Esophagus squamous epithelium (tissue), 5 donors: ENCODE data around the gene FAM107B. TPM values are rescaled to one million over a fixed set of nuclear protein-coding genes. Genes with fewer than 3 reads are reported as not detected.

Source experiments
- DNase-seq: peaks from one replicate; lab custom pipeline; 2025; lab: John Stamatoyannopoulos, UW
- H3K27ac ChIP-seq, 4 donors: fragments of 200-600 bp; sonication (generic); one replicate each; pipeline ENCODE4 v1.5.1; 2016 to 2019; ENCODE audit warnings: mild to moderate bottlenecking in 1 of 4
- H3K27me3 ChIP-seq, 4 donors: fragments of 200-600 bp; sonication (generic); 1 replicate in 3 of 4; 2 replicates in 1 of 4; pipeline versions ENCODE4 v1.5.1 to v1.6.0; 2017 to 2021; ENCODE audit warnings: antibody characterized with exemption in 1 of 4
- H3K36me3 ChIP-seq, 3 donors: fragments of 200-600 bp; sonication (generic); one replicate each; pipeline ENCODE4 v1.5.1; 2016 to 2019
- H3K4me1 ChIP-seq, 3 donors: fragments of 200-600 bp; sonication (generic); one replicate each; pipeline ENCODE4 v1.5.1; 2017 to 2019
- H3K4me3 ChIP-seq, 4 donors: fragments of 200-600 bp; sonication (generic); 1 replicate in 3 of 4; 2 replicates in 1 of 4; pipeline ENCODE4 v1.5.1; 2016 to 2019; ENCODE audit warnings: mild to moderate bottlenecking in 2 of 4, moderate library complexity in 1 of 4
- H3K9me3 ChIP-seq, 3 donors: fragments of 200-600 bp; sonication (generic); one replicate each; pipeline ENCODE4 v1.5.1; 2016 to 2019
- CTCF ChIP-seq, 6 experiments: fragments of 450-650 bp in 4 of 6; fragments of 200-600 bp in 2 of 6; sonication (generic) in 2 of 6; IDR thresholded peaks; one replicate each; pipeline ENCODE4 v1.5.1; 2016 to 2019; ENCODE audit warnings: antibody characterized with exemption in 6 of 6, mild to moderate bottlenecking in 4 of 6, moderate library complexity in 4 of 6
- POLR2A ChIP-seq, 4 donors: fragments of 450-650 bp; IDR thresholded peaks; one replicate each; pipeline ENCODE4 v1.6.1; 2017; ENCODE audit warnings: antibody characterized with exemption in 4 of 4, mild to moderate bottlenecking in 4 of 4, moderate library complexity in 3 of 4
- WGBS, 2 donors: methylation state at CpG; one replicate each; pipeline ENCODE4 v1.1.5; 2018; 5-methylcytosine and 5-hydroxymethylcytosine counted together
- intact Hi-C: fragments of 100-400 bp; cut with DNase I; formaldehyde crosslinking; loops from one replicate; pipeline ENCODE4 v1.15.0; 2022
- total RNA-seq, 4 donors: library from RNA; depleted of rRNA; stranded (reverse); fragments of >200 nt; gene quantifications; one replicate each; pipeline ENCODE4 v1.1.0, GENCODE V29; 2016
- donor health status: DM: yes; HTN: yes; CAD: no.

The FAM107B gene
- total RNA-seq, 4 donors from 2014 or later = 6.7 to 17.0 (median 12.9) TPM

GRCh38 chr10:14476641-14477407 lies 297.9 kb downstream of the FAM107B start:
- TF ChIP-seq POLR2A (IDR thresholded peaks at IDR 0.05) = no peak
- TF ChIP-seq CTCF (IDR thresholded peaks at IDR 0.05) = no peak
- DNase-seq = no peak
- Histone ChIP-seq H3K27ac (no peak overlapping the region), H3K9me3 (no peaks in the 10 kb centered on the region), H3K27me3 (no peaks in the 10 kb centered on the region), H3K36me3 (no peaks in the 10 kb centered on the region), H3K4me1 (no peaks in the 10 kb centered on the region), H3K4me3 (no peak overlapping the region)
- WGBS, 2 donors = 60 to 68% methylated on average over 9 of the region's 9 CpGs
- intact Hi-C loops = loop anchor here (10.0 kb wide), 1 partner anchor 682 kb away; no protein-coding TSS in a partner anchor

GRCh38 chr10:14476006-14476405 lies 298.7 kb downstream of the FAM107B start:
- Histone ChIP-seq H3K4me1 (no peaks in the 10 kb centered on the region), H3K9me3 (no peaks in the 10 kb centered on the region), H3K36me3 (no peaks in the 10 kb centered on the region), H3K27me3 (no peaks in the 10 kb centered on the region), H3K27ac (no peak overlapping the region), H3K4me3 (no peak overlapping the region)
- no peak for DNase-seq
- TF ChIP-seq POLR2A (IDR thresholded peaks at IDR 0.05) (no peak), CTCF (IDR thresholded peaks at IDR 0.05) (no peak)
- intact Hi-C loops = loop anchor here (10.0 kb wide), 1 partner anchor 681 kb away; no protein-coding TSS in a partner anchor
- 87 to 96% methylated on average over 5 of the region's 5 CpGs for WGBS, 2 donors

GRCh38 chr10:14474656-14475055 lies 300.0 kb downstream of the FAM107B start:
- WGBS, 2 donors = 47 to 75% methylated on average over 2 to 3 of the region's 3 CpGs
- H3K9me3 ChIP-seq = no peaks in the 10 kb centered on the region
- no peaks in the 10 kb centered on the region for H3K27me3 ChIP-seq
- no peak overlapping the region for H3K4me3 ChIP-seq
- no peaks in the 10 kb centered on the region for H3K4me1 ChIP-seq
- intact Hi-C loops = loop anchor here (10.0 kb wide), 1 partner anchor 680 kb away; no protein-coding TSS in a partner anchor
- no peak for DNase-seq
- TF ChIP-seq POLR2A (IDR thresholded peaks at IDR 0.05) (no peak), CTCF (IDR thresholded peaks at IDR 0.05) (no peak)
- no peaks in the 10 kb centered on the region for H3K36me3 ChIP-seq
- no peak overlapping the region for H3K27ac ChIP-seq

GRCh38 chr10:14470920-14471319 lies 303.8 kb downstream of the FAM107B start:
- H3K27ac ChIP-seq = no peak overlapping the region
- H3K36me3 ChIP-seq = no peaks in the 10 kb centered on the region
- peaks cover 0 to 4% (median 0%) of the 10 kb centered on the region in 4 donors for H3K27me3 ChIP-seq
- WGBS, 2 donors = 95 to 96% methylated on average over 6 of the region's 6 CpGs
- TF ChIP-seq POLR2A (IDR thresholded peaks at IDR 0.05) (no peak), CTCF (IDR thresholded peaks at IDR 0.05) (no peak)
- H3K4me3 ChIP-seq = no peak overlapping the region
- H3K4me1 ChIP-seq = peaks cover 0 to 24% (median 0%) of the 10 kb centered on the region in 3 donors
- intact Hi-C loops = loop anchor here (10.0 kb wide), 1 partner anchor 676 kb away; no protein-coding TSS in a partner anchor
- H3K9me3 ChIP-seq = no peaks in the 10 kb centered on the region
- no peak for DNase-seq

- no peak for DNase-seq
- H3K27ac ChIP-seq = no peak overlapping the region
- 53 to 64% methylated on average over 3 of the region's 3 CpGs for WGBS, 2 donors
- H3K4me3 ChIP-seq = no peak overlapping the region
- peaks cover 0 to 24% (median 0%) of the 10 kb centered on the region in 3 donors for H3K4me1 ChIP-seq
- intact Hi-C loops = no loop called here
- H3K9me3 ChIP-seq = no peaks in the 10 kb centered on the region
- H3K36me3 ChIP-seq = no peaks in the 10 kb centered on the region
- peaks cover 0 to 4% (median 0%) of the 10 kb centered on the region in 4 donors for H3K27me3 ChIP-seq
- TF ChIP-seq POLR2A (IDR thresholded peaks at IDR 0.05) = no peak
- no peak for TF ChIP-seq CTCF (IDR thresholded peaks at IDR 0.05)
These were observed 306.0 kb downstream of the FAM107B start for GRCh38 chr10:14468726-14469125.
